HUDEP-2 (cell line): ENCODE results near the gene DNASE1L1.

Experiments used
- DNase-seq, 76 experiments: peaks; one replicate each; lab custom pipeline; 2025; ENCODE audit not compliant: unreplicated experiment in 76 of 76; lab: John Stamatoyannopoulos, UW

Gene DNASE1L1

DNA sequence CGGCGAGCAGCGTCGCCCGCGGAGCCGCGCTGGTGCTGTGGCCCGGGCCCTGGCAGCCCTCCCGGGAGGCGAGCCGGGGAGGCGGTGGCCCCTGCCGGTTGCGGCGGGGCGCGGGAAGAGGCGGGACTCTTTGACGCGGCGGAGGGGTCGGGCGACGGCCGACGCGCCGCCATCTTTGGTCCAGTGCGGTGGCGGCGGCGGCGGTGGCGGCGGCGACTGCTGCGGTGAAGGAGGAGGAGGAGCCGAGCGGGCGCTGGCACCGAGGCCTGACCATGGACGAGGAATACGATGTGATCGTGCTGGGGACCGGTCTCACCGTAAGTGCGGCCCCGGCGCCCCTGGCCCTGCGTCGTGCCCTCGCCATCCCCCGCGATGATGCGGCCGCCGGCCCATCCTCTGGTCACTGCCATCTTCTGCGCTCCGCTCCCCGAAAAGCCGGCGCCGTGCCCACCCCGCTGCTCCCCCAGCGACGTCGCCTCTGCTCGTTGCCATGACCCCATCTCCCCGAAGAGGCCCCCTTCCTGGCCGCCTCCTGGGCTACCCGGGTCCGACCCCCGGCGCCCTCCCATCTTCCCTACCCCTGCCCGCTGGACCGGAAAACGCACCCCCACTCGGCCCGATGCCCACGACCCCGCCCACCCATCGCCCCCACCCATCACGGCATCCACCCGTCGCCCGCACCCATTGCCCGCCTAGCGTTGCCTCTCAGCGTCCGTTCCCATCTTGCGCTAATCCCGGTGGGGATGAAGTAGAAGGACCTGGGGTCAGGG lies 28.1 kb upstream of the DNASE1L1 start, which contains the start of gene GDI1:
TSS of gene GDI1 (plus strand) at position 172 of the 770 bp plus-strand sequence. CDS start at position 273, 101 bp downstream.
- peak in 25 of 76 experiments; percentile 3 to 44 (median 21) for DNase-seq

DNA sequence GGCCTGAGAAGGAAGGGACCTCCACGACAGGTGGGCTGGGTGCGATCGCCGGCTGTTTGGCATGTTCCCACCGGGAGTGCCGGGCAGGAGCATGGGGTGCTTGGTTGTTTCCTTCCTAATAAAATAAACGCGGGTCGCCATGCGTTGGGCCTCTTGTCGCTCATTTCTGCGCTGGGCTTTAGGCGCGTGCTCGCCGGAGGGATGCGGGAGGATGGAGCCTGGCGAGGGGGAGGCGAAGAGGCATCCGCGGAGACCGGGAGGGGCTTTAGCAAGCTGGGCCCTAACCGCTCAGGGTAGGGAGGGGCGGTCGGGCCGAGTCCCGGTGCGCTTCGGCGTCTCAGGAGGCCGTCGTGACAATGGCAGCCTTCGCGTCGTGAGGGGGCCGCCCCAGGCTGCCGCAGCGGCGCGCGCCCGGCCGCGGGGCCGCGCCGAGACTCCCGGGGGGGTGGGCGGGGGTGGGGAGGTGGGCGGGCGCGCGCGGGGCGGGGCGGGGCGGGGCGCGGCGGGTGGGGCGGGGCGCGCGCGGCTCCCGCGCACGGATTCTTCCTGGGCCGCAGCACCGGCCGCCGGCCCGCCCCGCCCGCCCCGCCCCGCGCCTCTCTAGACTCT lies 27.4 kb upstream of the DNASE1L1 start:
- DNase-seq, result peak in 9 of 76 experiments; percentile 5 to 42 (median 22)

DNA sequence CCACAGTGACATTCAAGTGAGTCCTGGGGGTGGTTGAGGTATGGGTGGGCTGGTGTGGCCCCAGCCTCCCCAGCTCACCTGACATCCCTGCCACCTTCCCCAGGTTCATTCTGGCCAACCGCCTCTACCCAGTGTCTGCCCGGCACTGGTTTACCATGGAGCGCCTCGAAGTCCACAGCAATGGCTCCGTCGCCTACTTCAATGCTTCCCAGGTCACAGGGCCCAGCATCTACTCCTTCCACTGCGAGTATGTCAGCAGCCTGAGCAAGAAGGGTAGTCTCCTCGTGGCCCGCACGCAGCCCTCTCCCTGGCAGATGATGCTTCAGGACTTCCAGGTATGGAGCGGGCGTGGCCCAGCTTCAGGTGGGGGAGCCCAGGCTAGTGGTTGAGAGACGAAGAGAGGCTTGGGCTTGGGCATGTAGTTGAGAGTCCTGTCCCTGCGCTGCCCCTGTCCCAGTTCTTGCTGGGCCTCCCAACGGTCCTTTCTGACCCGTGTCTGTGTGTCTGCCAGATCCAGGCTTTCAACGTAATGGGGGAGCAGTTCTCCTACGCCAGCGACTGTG lies 26.2 kb upstream of the DNASE1L1 start:
- no peak for DNase-seq

DNA sequence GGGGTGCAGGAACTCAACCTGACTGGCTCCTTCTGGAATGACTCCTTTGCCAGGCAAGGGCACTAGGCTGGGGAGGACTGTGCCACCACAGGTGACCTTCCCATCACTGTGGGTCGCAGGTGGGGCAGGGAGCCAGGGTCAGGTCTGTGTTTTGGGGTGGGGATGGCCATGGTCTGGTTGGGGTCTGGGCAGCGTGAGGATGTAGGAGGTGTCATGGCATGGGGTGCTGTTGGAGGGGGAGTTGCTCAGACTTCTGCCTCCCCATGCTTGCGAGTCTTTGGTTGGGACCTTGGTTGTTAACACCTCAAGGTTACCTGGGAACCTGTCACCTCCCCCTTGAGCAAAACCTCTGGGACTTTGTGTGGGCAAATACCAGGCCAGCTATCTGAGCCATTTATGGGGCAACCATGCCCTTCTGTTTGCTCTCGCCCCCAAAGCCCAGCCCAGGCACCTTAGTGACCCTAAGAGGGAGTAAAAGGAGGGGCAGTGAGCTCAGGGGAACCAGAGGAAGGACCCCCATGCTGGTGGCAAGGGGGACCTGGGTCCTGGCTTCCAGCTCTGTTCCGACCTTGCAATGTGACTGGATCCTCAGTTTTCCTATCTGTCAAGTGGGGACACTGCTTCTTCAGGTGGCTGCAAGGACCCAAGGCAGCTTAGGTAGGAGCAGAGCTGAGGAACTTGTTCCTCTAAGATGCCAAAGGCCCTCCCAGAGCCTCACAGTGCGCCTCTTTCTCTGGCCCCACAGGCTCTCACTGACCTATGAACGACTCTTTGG lies 25.5 kb upstream of the DNASE1L1 start:
- DNase-seq, result no peak

DNA sequence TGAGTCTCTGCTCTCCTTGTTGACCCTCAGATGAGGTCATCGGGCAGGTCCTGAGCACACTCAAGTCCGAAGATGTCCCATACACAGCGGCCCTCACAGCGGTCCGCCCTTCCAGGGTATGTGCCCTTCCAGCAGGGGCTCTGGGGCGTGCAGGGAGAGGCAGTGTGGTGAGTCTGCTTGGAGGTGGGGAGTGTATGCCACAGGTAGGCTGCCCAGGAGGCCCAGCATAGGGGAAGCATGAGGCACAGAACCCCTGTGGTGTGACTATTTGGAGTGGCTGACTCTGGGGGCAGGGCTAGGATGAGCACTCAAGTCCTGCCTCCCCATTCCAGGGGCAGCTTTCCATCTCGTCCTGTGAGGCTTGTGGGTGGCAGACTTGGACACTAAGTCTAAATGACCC lies 24.6 kb upstream of the DNASE1L1 start:
- no peak for DNase-seq

DNA sequence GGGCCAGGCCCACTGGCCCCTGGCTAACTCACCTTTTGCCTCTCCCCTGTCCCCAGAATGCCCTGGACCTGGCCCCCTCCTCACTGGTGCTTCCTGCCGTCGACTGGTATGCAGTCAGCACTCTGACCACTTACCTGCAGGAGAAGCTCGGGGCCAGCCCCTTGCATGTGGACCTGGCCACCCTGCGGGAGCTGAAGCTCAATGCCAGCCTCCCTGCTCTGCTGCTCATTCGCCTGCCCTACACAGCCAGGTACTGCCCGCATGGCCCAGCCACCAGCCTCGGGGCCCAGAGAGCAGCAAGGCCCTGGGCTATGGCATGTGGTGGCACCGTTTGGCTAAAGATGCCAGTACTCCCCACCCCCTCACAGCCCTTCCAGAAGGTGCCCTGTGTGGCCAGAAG lies 23.2 kb upstream of the DNASE1L1 start:
- DNase-seq, result no peak

DNA sequence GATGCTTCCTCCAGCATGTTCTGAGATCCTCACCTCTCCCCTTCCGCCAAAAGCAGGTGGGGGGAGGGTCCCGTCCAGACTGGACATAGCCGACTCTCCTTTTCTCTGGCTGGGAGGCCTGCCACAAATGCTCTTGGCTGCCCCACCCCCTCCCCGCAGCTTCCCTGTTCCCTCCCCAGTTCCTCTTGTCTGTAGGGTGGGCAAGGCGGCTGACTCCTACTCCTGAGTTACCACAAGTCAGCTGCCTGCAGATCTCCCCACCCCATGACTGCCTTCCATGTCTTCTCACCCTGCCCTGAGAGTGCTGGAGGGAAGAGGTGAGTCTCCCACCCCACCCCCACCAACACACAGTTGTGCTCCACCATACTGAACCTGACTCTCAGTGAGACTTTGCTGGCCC lies 22.3 kb upstream of the DNASE1L1 start:
- no peak for DNase-seq

DNA sequence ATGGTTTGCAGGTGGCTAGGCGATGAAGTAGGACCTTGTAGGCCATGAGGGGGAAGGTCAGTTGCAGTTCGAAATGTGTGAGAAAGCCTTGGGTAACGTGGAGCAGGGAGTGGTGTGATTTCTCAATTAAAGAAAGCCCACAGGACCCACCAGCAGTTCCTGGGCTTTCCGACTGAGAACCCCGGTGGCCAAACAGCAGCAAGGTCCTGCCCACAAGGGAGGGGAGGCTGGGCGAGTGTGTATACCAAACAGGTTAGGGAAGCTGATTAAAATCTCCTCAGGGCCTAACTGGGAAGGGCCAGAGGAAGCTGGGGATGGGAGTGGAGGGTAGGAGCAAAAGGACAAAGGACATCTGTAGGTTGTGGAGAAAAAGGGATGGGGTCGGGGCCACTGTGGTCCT lies 21.9 kb upstream of the DNASE1L1 start:
- DNase-seq, result no peak

DNA sequence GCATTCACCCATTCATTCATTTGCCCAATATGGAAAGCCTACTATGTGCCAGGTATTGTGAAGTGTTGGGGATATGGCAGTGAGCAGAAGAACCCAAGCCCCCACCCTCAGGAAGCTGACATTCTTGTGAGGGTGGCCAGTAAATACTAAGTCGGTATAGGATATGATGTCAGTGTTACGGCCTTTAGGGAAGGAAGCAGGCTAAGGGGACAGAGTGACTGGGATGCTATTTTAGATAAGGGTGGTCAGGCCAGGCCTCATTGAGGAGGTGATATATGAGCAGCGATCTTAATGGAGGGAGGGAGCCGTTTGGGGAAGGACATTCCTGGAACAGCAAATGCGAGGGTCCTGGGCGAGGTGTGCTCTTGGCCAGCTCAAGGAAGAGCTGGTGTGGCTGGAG lies 21.4 kb upstream of the DNASE1L1 start:
- DNase-seq, result no peak

DNA sequence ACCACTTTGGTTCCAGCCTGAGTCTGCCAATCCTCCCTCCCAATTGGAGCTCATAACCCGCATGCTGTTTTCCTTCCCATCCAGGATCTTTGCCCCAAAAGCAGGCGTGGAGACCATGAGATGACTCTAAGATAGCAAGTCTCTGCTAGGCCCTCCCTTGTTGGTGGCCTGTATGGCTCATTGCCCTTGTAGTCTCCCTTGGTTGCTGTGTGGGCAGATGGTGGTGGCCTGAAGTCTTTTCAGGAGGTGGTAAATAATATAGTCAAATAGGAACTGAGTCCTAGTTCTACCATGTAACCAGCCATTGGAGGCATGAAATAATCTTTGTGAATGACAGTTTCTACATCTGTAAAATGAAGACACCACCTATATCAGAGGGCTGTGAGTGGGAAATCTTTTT lies 20.7 kb upstream of the DNASE1L1 start:
- DNase-seq, result peak in 2 of 76 experiments; percentile 2 to 8

DNA sequence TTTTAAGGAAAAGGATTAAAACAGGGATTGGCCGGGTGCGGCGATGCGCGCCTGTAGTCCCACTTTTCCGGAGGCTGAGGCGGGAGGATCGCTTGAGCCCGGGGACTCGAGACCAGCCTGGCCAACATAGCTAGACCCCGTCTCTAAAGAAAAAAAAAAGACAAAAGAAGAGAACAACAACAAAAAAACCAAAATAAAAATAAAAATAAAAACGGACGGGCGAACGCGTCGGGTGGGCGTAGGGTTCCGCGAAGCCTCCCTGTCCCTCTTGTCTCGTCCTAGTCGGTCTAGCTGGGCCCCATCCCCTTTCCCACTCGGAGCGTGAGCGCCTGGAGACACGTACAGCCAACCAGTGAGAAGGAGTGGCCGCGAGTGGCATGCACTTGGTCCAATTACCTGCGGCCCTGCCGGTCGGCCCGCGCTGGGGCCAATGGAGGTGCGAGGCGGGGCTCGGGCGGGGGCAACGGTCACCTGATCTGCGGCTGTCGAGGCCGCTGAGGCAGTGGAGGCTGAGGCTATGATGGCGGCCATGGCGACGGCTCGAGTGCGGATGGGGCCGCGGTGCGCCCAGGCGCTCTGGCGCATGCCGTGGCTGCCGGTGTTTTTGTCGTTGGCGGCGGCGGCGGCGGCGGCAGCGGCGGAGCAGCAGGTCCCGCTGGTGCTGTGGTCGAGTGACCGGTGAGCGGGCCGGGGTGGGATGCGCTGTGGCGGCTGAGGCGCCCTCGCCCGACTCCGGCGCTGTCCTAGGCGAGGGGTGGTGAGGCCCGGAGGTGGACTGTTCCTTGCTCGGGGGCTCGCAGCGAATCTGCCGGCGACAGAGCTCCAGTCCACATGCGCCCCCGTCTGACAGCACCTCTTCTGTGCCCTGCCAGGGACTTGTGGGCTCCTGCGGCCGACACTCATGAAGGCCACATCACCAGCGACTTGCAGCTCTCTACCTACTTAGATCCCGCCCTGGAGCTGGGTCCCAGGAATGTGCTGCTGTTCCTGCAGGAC lies 19.4 kb upstream of the DNASE1L1 start, which contains the start of gene ATP6AP1:
TSS of gene ATP6AP1 (plus strand) at position 502 of the 996 bp plus-strand sequence. CDS start at position 518, 16 bp downstream.
- peak in 74 of 76 experiments; percentile 8 to 91 (median 80) for DNase-seq

DNA sequence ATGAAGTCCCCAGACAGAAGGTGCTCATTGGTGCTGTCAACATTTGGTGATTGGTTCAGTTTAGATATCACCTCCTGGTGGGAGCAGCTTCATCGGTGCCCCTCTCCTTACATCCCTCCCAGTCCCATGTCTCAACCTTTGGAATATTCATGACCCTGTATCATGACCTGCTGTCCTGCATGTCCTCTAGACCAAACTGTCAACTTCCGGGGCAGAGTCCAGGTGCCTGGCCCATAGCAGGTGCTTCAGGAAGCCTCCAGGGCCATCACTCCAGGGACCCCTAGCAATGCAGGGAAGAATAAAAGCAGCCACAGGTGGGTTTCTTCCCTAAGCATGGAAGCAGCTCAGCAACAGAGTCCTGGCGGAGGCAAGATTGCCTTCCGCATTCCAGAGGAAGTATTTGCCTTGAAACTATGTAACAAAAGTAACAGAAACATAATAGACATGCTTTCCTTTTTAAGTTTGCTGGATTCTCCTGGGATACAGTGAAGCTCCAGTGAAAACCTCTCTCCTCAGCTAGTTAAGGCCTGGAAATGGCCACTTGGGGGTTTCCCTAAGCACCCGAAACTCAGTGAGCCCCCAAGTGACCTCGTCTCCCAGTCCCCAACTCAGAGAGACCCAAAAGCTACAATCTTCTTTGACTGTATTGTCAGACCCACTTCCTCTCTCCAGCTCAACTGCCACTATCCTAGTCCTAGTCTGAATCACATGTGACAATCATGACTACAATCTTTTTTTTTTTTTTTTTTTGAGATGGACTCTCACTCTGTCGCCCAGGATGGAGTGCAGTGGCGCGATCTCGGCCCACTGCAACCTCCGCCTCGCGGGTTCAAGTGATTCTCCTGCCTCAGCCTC lies 18.1 kb upstream of the DNASE1L1 start:
- no peak for DNase-seq

DNA sequence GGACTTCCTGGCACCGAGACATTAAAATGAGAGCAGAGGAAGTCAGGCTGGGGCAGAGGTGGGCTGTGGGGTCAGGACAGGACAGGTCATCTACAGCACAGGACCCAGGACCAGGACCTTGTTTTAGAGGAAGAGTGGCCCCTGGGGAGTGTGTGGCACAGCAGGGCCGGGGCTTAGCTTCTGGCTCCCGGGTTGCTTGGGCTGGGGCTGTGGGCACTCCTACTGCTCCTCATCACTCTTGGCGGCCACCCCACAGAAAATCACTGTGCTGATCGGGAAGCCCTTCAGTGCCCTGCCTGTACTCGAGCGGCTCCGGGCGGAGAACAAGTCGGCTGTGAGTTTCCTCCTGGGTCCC lies 11.3 kb upstream of the DNASE1L1 start:
- DNase-seq, result no peak

DNA sequence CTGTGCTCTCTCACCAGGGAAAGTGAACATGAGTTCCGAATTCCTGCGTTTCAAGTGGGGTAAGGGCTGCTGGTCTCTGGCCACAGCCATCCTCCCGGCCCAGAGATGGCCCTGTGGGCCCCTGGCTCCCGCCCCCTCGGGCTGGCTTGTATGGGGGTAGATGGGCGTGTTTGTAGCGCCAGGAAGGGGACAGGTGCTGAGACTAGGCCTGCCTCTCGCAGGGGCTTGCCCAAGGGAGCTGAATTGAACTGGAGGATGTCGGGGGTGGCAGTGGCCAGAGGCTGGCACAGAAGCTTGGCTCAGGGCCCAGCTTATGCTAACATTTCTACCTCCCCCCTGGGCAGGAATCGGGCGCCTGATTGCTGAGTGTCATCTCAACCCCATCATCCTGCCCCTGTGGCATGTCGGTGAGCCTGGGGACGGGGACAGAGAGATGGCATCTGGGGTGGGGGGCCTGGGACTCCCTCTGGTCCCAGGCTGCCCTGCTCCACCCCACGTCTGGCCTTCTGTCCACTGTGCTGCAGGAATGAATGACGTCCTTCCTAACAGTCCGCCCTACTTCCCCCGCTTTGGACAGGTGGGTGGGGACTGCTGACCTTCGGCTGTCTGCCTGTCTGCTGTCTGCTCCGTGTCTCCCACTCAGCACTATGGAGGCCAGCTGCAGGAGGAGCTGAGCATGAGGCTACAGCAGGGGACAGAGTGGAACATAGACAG lies 10.8 kb upstream of the DNASE1L1 start:
- DNase-seq, result no peak

DNA sequence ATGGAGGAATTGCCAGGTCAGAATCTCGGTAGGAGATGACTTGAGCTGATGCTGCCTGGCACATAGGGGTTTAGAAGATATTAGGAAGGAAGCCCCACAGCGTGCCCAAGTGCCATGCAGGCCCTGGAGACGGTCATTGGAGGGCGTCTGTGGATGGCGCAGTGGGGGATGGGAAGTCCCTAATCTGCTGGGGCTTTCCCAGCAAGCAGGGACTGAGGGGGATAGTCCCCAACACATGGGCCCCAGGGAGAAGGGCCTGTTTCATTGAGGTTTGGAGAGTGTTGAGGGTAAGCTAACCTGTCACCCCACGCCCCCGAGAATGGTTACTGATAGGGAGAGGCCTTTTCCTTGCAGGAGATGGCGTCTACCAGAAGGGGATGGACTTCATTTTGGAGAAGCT lies 10.1 kb upstream of the DNASE1L1 start:
- DNase-seq, result no peak

DNA sequence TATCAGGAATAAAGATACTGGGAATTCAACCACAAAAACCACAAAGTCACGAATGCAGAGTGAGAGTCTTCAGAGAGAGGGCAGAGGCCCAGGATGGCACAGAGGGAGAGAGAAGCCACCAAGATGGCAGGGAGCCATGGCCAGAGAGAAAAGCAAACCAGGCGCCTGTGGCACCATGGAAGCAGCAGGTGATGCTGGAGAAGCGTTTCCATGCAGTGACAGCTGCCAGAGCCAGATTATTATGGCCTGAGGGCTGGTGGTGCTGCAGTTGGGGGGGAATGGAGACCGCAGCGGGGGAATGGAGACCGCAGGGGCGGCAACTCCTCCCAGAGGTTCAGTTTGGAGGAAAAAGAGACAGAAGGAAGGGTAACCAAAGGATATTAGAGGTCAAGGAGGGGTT lies 8.1 kb upstream of the DNASE1L1 start:
- DNase-seq, result no peak

DNA sequence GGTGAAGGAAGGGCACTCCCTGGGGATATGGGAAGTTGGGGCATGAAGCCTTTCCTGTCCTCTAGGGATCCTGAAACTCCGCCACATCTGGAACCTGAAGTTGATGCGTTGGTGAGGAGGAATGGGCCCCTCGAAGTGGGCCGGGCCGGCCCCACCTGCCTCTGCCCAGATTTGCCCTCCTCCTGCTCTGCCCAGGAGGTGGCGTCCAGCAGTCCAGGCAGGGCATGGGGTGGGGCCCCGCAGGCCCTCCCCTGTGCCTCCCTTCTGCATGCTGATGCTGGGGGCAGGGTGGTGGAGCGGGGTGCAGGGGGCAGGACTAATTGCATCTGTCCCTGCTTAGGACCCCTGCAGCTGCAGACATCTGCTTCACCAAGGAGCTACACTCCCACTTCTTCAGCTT lies 4.1 kb upstream of the DNASE1L1 start:
- DNase-seq, result no peak

DNA sequence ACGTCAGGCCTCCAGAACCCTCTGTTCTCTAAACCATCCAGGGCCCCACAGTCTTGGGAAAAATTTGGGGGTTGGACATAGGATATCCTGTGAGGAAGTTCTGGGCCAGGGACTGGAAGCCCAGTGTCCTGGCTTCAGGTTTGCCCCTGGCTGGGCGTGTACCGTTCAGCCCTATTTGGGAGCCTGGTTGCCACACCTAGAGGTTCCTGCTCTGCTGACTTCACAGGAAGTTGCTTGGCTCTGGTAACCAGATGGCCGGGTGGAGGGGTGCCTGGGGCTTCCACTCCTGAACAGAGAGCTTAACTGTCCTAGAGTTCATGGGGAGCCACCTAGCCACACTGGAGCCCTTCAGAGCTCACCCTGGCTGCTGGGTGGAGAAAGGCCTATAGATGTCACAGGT lies 3.4 kb upstream of the DNASE1L1 start:
- peak in 1 of 76 experiments; percentile 3 for DNase-seq
